IMR-90 (cell line): ENCODE results near the gene SORBS1. TPM values are rescaled to one million over a fixed set of nuclear protein-coding genes. Genes with fewer than 3 reads are reported as not detected.

ENCODE experiments used
- ATAC-seq: fragments of 200-7000 bp; cut with Tn5 transposase; 2 replicates; pipeline ENCODE4 v1.9.1; 2020; ENCODE audit warnings: low read depth, mild to moderate bottlenecking, moderate library complexity
- BruUV-seq: library from RNA; stranded (reverse); fragments of 400-500 nt; replicated peaks from 2 replicates; lab custom pipeline; 2021; lab: Mats Ljungman, UMichigan
- CTCF ChIA-PET: fragments of 300-600 bp; formaldehyde crosslinking; extraction: SDS; loops from one replicate; lab custom pipeline; 2021; ENCODE audit warnings: antibody characterized with exemption; lab: Yijun Ruan, JAX
- POLR2A ChIA-PET: fragments of 300-600 bp; sonication (Branson Sonifier 250); formaldehyde crosslinking; loops from one replicate; lab custom pipeline; 2022; ENCODE audit warnings: antibody characterized with exemption; ENCODE audit not compliant: unreplicated experiment; lab: Charles Lee
- DNase-seq: peaks from one replicate; pipeline ENCODE4 v3.0.0; 2013
- H2AFZ ChIP-seq: replicated peaks from 2 replicates; pipeline ENCODE3; 2013; ENCODE audit warnings: low read length, mild to moderate bottlenecking; ENCODE audit not compliant: poor library complexity
- H2AK5ac ChIP-seq: 2 replicates; pipeline ENCODE4 v1.6.1; 2013; ENCODE audit warnings: low read depth, low read length, inconsistent platforms
- H2AK9ac ChIP-seq: replicated peaks from 2 replicates; pipeline ENCODE3; 2013; ENCODE audit warnings: mild to moderate bottlenecking, low read depth, low read length, moderate library complexity; ENCODE audit not compliant: poor library complexity
- H2BK120ac ChIP-seq: 2 replicates; pipeline ENCODE4 v1.6.1; 2013; ENCODE audit warnings: low read depth, low read length, inconsistent platforms
- H2BK15ac ChIP-seq: 3 replicates; pipeline ENCODE4 v1.6.1; 2013; ENCODE audit warnings: low read depth, low read length, inconsistent platforms
- H2BK20ac ChIP-seq: 2 replicates; pipeline ENCODE4 v1.6.1; 2013; ENCODE audit warnings: low read depth, mild to moderate bottlenecking, inconsistent platforms, low read length, moderate library complexity
- H2BK5ac ChIP-seq: 2 replicates; pipeline ENCODE4 v1.6.1; 2013; ENCODE audit warnings: mild to moderate bottlenecking, low read depth, low read length, inconsistent platforms; ENCODE audit not compliant: poor library complexity, severe bottlenecking
- H3K14ac ChIP-seq: replicated peaks from 2 replicates; pipeline ENCODE4 v1.6.1; 2013; ENCODE audit warnings: low read depth, low read length, inconsistent platforms
- H3K18ac ChIP-seq: 2 replicates; pipeline ENCODE4 v1.6.1; 2013; ENCODE audit warnings: low read depth, low read length, control low read depth
- H3K23ac ChIP-seq: 2 replicates; pipeline ENCODE4 v1.6.1; 2013; ENCODE audit warnings: low read depth, low read length, inconsistent platforms
- H3K27ac ChIP-seq: 2 replicates; pipeline ENCODE4 v1.5.1; 2013; ENCODE audit warnings: mild to moderate bottlenecking, control low read depth, low read length; ENCODE audit not compliant: insufficient read depth
- H3K27me3 ChIP-seq: 2 replicates; pipeline ENCODE4 v1.6.1; 2013; ENCODE audit warnings: low read length; ENCODE audit not compliant: control insufficient read depth, insufficient read depth
- H3K36me3 ChIP-seq: 2 replicates; pipeline ENCODE4 v1.6.1; 2013; ENCODE audit warnings: low read length, mixed read lengths; ENCODE audit not compliant: control insufficient read depth, insufficient read depth
- H3K4ac ChIP-seq: 2 replicates; pipeline ENCODE4 v1.6.1; 2013; ENCODE audit warnings: low read depth, low read length, inconsistent platforms
- H3K4me1 ChIP-seq: 2 replicates; pipeline ENCODE4 v1.6.1; 2013; ENCODE audit warnings: low read length, mixed read lengths; ENCODE audit not compliant: control insufficient read depth, insufficient read depth
- H3K4me2 ChIP-seq: 2 replicates; pipeline ENCODE4 v1.6.1; 2013; ENCODE audit warnings: low read depth, mild to moderate bottlenecking, control low read depth, low read length, moderate library complexity
- H3K4me3 ChIP-seq: 2 replicates; pipeline ENCODE4 v1.5.1; 2013; ENCODE audit warnings: low read depth, mild to moderate bottlenecking, control low read depth, low read length, moderate library complexity; ENCODE audit not compliant: insufficient read depth
- H3K56ac ChIP-seq: 2 replicates; pipeline ENCODE4 v1.6.1; 2013; ENCODE audit warnings: low read length, inconsistent platforms; ENCODE audit not compliant: insufficient read depth; ENCODE audit errors: extremely low read depth
- H3K79me1 ChIP-seq, 2 experiments: 2 replicates each; pipeline ENCODE4 v1.6.1; 2013; ENCODE audit warnings: low read length in 2 of 2, inconsistent platforms in 1 of 2, low read depth in 1 of 2
- H3K9ac ChIP-seq: 2 replicates; pipeline ENCODE4 v1.6.1; 2013; ENCODE audit warnings: low read depth, low read length, control low read depth
- H3K9me1 ChIP-seq: 2 replicates; pipeline ENCODE4 v1.6.1; 2013; ENCODE audit warnings: low read length, inconsistent platforms; ENCODE audit not compliant: insufficient read depth
- H3K9me3 ChIP-seq: 2 replicates; pipeline ENCODE4 v1.6.1; 2013; ENCODE audit warnings: low read length; ENCODE audit not compliant: control insufficient read depth, insufficient read depth
- H4K20me1 ChIP-seq: 2 replicates; pipeline ENCODE4 v1.6.1; 2013; ENCODE audit warnings: low read length, inconsistent platforms; ENCODE audit not compliant: insufficient read depth
- H4K5ac ChIP-seq: 2 replicates; pipeline ENCODE4 v1.6.1; 2013; ENCODE audit warnings: mild to moderate bottlenecking, low read depth, low read length, control low read depth
- H4K8ac ChIP-seq, 2 experiments: 2 replicates each; pipeline ENCODE4 v1.6.1; 2013; ENCODE audit warnings: low read depth in 2 of 2, low read length in 2 of 2, control low read depth in 1 of 2, inconsistent platforms in 1 of 2
- H4K91ac ChIP-seq: 2 replicates; pipeline ENCODE4 v1.6.1; 2013; ENCODE audit warnings: low read depth, low read length, inconsistent platforms; ENCODE audit not compliant: insufficient read depth
- CEBPB ChIP-seq: IDR thresholded peaks from 2 replicates; pipeline ENCODE4 v1.6.1; 2012; ENCODE audit warnings: low read depth, low read length, improper control_type of control experiment
- FOS ChIP-seq: fragments of 150-350 bp; IDR thresholded peaks from 2 replicates; pipeline ENCODE4 v1.6.1; 2016; ENCODE audit warnings: low read depth, low read length
- RCOR1 ChIP-seq: IDR thresholded peaks from 2 replicates; pipeline ENCODE4 v1.6.1; 2012; ENCODE audit warnings: mild to moderate bottlenecking, low read length, improper control_type of control experiment; ENCODE audit not compliant: insufficient replicate concordance
- RFX5 ChIP-seq: IDR thresholded peaks from 2 replicates; pipeline ENCODE4 v1.8.0; 2012; ENCODE audit warnings: low read depth, mild to moderate bottlenecking, low read length, moderate library complexity
- WGBS, 2 experiments: methylation state at CpG; one replicate each; pipeline versions ENCODE4 v1.1.5 to v1.1.7; 2013; ENCODE audit warnings: missing lambda C conversion rate in 2 of 2; ENCODE audit not compliant: insufficient read length in 1 of 2; ENCODE audit errors: extremely low coverage in 2 of 2; 5-methylcytosine and 5-hydroxymethylcytosine counted together
- dilution Hi-C: fragments of 300-500 bp; cut with HindIII; formaldehyde crosslinking; loops from one replicate; pipeline ENCODE4 v1.14.3; 2018; ENCODE audit warnings: low sequenced_read_pairs; ENCODE audit not compliant: unreplicated experiment
- in situ Hi-C: fragments of 300-500 bp; cut with MboI; formaldehyde crosslinking; loops from 3 replicates; pipeline ENCODE4 v1.14.3; 2019; ENCODE audit warnings: low sequenced_read_pairs, inconsistent platforms, mixed read lengths
- intact Hi-C: fragments of 100-400 bp; cut with micrococcal nuclease; formaldehyde crosslinking; loops from 2 replicates; pipeline ENCODE4 v1.10.0; 2022
- polyA plus RNA-seq, 3 experiments: library from polyadenylated mRNA; depleted of rRNA; stranded (reverse); fragments of >200 nt; gene quantifications; 2 replicates each; pipeline ENCODE4 v1.2.3, GENCODE V29; 2012; ENCODE audit warnings: low replicate concordance in 1 of 3
- total RNA-seq: library from RNA; depleted of rRNA; stranded (reverse); fragments of >200 nt; gene quantifications from 2 replicates; pipeline ENCODE4 v1.2.3, GENCODE V29; 2012
- TF ChIP-seq, protein P1 (sequence below): fragments of 150-350 bp; IDR thresholded peaks from 2 replicates; pipeline ENCODE4 v1.6.1; 2016; ENCODE audit warnings: low read depth, mild to moderate bottlenecking, low read length, moderate library complexity, borderline replicate concordance

Gene SORBS1
- total and polyA plus RNA-seq, 2 of the 4 experiments (the other 2 are of a cell fraction), result 0.18 to 0.32 TPM

DNA sequence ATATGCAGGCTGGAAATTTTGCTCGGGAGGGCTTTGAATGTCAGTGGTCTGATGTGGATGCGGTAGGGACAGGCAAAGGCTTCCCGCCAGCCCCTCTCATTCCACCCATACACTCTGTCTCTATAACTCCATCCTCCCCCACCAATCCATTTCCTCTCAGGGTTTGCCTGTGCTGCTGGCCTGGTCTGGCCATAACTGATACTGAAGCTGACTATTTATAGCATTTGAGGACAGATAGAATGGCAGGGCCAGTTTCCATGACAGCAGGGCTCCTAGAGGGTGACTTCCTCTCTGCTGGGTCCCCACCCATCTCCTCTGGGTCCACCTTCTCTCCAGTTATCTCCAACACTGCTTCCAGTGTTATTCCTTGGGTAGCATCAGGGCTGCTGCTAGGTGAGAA, 263.8 kb downstream of the SORBS1 start:
- H3K27ac ChIP-seq, result no peak overlapping the region
- ATAC-seq (no peak), DNase-seq (no peak)
- no peaks in the 10 kb centered on the region for H4K20me1 ChIP-seq
- H3K4me1 ChIP-seq, result peaks cover 10% of the 10 kb centered on the region
- no peaks in the 10 kb centered on the region for H3K27me3 ChIP-seq
- H2BK20ac ChIP-seq, result no peak overlapping the region
- no peaks in the 10 kb centered on the region for H3K9me1 ChIP-seq
- peak overlapping the region; percentile 28; the same call in 1 of the 2 replicates for H3K4ac ChIP-seq
- ChIA-PET POLR2A (no interaction called here), CTCF (no interaction called here)
- no peak overlapping the region for H4K91ac ChIP-seq
- no peak overlapping the region for H3K18ac ChIP-seq
- TF ChIP-seq FOS (no peak), CEBPB (no peak), RFX5 (no peak), RCOR1 (no peak)
- TF ChIP-seq, protein P1, sequence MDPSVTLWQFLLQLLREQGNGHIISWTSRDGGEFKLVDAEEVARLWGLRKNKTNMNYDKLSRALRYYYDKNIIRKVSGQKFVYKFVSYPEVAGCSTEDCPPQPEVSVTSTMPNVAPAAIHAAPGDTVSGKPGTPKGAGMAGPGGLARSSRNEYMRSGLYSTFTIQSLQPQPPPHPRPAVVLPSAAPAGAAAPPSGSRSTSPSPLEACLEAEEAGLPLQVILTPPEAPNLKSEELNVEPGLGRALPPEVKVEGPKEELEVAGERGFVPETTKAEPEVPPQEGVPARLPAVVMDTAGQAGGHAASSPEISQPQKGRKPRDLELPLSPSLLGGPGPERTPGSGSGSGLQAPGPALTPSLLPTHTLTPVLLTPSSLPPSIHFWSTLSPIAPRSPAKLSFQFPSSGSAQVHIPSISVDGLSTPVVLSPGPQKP, result no peak
- H3K4me2 ChIP-seq, result no peak overlapping the region
- H4K8ac ChIP-seq, result no peak overlapping the region
- H3K4me3 ChIP-seq, result no peak overlapping the region
- no TSS peak for BruUV-seq
- H3K23ac ChIP-seq, result no peak overlapping the region
- H2AFZ ChIP-seq, result no peak overlapping the region
- H2BK5ac ChIP-seq, result no peak overlapping the region
- H3K79me1 ChIP-seq, result no peaks in the 10 kb centered on the region
- intact Hi-C loops (no loop called here), dilution Hi-C loops (no loop called here), in situ Hi-C loops (no loop called here)
- H3K14ac ChIP-seq, result no peak overlapping the region
- no peaks in the 10 kb centered on the region for H3K36me3 ChIP-seq
- no CpG with 5 or more reads among the region's 3 CpGs for WGBS, 2 experiments
- no peak overlapping the region for H2AK9ac ChIP-seq
- H3K56ac ChIP-seq, result no peak overlapping the region
- no peak overlapping the region for H4K5ac ChIP-seq
- H2BK15ac ChIP-seq, result no peak overlapping the region; the same call in 2 of the 3 replicates
- H2AK5ac ChIP-seq, result peak overlapping the region; percentile 49; the same call in 1 of the 2 replicates
- H3K9ac ChIP-seq, result no peak overlapping the region
- H3K9me3 ChIP-seq, result no peaks in the 10 kb centered on the region
- H2BK120ac ChIP-seq, result no peak overlapping the region
